NCI-H1048 (cell line): Measurements from ENCODE around the gene KLF8.

Source experiments
- DNase-seq: peaks from one replicate; lab custom pipeline; 2025; lab: John Stamatoyannopoulos, UW

The KLF8 gene

DNA sequence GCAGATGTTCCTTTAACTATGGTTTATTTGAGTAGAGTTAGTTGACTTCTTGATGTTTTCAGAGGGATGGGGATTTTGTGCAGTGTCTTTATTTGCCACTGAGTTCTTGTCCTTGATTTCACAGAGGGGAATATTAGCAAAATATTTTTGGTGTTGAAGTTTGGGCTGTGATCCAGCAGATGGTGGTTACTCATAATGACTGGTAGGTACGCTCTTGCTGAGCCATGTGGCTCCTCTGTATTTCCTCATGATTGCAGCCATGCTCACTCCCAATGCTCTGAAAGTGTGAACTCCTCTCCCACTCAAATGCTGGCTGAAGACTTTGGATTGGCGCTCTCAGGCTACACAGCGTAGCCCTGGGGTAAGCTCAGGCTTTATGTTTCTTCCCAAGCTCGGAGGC, 77.7 kb downstream of the KLF8 start:
- no peak for DNase-seq

- no peak for DNase-seq
Measured at GRCh38 chrX:56310581-56310980, 78.4 kb downstream of the KLF8 start.

GRCh38 chrX:56313308-56313707, 81.2 kb downstream of the KLF8 start:
- DNase-seq: no peak

GRCh38 chrX:56314334-56314733, 82.2 kb downstream of the KLF8 start:
- no peak for DNase-seq

- DNase-seq: no peak
Measured at GRCh38 chrX:56318076-56318475, 85.9 kb downstream of the KLF8 start.

- DNase-seq: no peak
Measured at GRCh38 chrX:56319165-56319564, 87.0 kb downstream of the KLF8 start.
